Activated T-helper 2 cell treated with anti-CD3 and anti-CD28 coated beads, Interferon-gamma antibody, Interleukin-2, Interleukin-4, amounts not matched to agents 10 μg/mL and 5 μg/mL and 100 μg/mL, durations not matched to agents 14 hours and 24 hours and 36 hours (primary cell): ENCODE measurements around the gene DDX42. TPM values are rescaled to one million over a fixed set of nuclear protein-coding genes. Genes with fewer than 3 reads are reported as not detected.

Experiments used
- DNase-seq: peaks from one replicate; pipeline ENCODE4 v3.0.0; 2021; ENCODE audit warnings: low spot score
- H3K27ac Mint-ChIP-seq: one replicate; pipeline ENCODE4 v1.8.0; 2021; ENCODE audit warnings: mixed read lengths
- H3K27me3 Mint-ChIP-seq: one replicate; pipeline ENCODE4 v1.8.0; 2021; ENCODE audit warnings: low read depth, mixed read lengths
- H3K36me3 Mint-ChIP-seq: one replicate; pipeline ENCODE4 v1.8.0; 2021; ENCODE audit warnings: low read depth, mixed read lengths
- H3K4me1 Mint-ChIP-seq: one replicate; pipeline ENCODE4 v1.8.0; 2021; ENCODE audit warnings: low read depth, mixed read lengths
- H3K4me3 Mint-ChIP-seq: one replicate; pipeline ENCODE4 v1.8.0; 2021; ENCODE audit warnings: low read depth, mild to moderate bottlenecking, moderate library complexity, mixed read lengths
- H3K9me3 Mint-ChIP-seq: one replicate; pipeline ENCODE4 v1.8.0; 2021; ENCODE audit warnings: mixed read lengths
- intact Hi-C: fragments of 100-400 bp; cut with micrococcal nuclease; formaldehyde crosslinking; loops from one replicate; pipeline ENCODE4 v1.15.1; 2023
- total RNA-seq: library from RNA; stranded (reverse); gene quantifications from 2 replicates; pipeline ENCODE4 v1.2.3, GENCODE V29; 2022

The DDX42 gene
- total RNA-seq, 1 donor from 2014 or later, result 138 TPM

DNA sequence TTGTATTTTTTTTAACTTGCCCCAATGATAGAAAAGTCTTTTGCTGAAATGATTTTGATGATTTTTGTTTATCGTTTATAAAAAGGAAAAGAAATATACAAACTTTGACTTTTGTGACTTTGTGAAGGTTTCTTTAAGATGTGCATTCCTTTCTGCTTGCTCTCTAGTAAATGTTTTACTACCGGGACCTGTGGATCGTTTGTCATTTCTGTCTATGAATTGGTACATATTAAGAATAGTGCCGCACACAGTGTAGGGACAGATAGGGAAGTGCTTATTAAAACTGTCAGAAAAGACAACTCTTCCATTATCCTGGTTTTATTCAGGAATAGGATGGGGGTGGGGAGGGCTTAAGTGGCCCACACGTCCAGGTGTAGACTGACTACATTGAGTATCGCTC is 45.2 kb downstream of the DDX42 start:
- Mint-ChIP-seq H3K27me3 (no peaks in the 10 kb centered on the region), H3K36me3 (peaks cover 94% of the 10 kb centered on the region), H3K27ac (no peak overlapping the region), H3K4me1 (peaks cover 18% of the 10 kb centered on the region), H3K4me3 (no peak overlapping the region), H3K9me3 (no peaks in the 10 kb centered on the region)
- intact Hi-C loops, result no loop called here
- no peak for DNase-seq

DNA sequence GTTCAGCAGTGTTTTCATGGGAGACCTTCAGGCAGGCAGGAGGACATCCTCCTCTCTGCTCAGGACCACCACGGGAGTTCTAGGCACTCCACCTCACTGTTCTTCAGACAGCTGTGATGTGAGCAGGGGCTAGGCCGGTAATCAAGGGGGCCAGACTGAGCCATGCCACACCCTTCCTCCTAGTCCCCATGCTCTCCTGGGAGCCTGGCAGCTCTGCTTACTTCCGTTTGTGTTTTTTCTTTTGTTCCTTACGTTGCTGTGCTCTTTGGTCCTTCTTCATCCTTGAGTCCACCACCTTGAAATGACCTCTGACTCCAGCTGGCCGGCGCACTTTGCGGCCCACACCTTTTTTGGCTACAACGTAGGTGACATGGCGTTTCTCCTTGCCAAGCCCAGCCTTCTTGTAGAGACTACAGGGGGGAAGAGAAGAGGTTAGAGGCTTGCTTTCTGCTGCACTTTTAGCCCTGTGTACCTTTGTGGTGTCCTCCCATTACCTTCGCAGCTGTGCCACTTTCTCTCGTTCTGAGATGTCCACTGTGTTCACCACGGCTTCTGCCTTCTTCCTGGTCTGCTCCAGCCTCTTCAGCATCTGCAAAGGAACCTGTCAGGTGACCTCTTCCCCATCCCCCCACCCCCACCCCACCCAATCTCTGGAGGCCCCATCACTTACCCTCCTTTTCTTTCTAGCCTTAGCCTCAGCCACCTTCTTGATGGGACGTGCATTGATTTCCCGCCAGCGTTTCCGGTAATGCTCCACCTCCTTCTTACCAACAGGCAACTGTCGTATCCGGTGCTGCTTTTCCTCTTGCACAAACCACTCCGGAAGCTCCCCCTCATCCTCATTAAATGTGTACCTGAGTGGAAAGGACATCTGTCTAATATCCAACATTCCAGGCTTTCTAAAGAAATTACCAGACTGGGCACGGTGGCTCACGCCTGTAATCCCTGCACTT is 45.9 kb downstream of the DDX42 start:
- H3K4me1 Mint-ChIP-seq, result peaks cover 19% of the 10 kb centered on the region
- intact Hi-C loops, result no loop called here
- H3K9me3 Mint-ChIP-seq, result no peaks in the 10 kb centered on the region
- peak overlapping the region; percentile 54 for H3K27ac Mint-ChIP-seq
- peaks cover 94% of the 10 kb centered on the region for H3K36me3 Mint-ChIP-seq
- no peak overlapping the region for H3K4me3 Mint-ChIP-seq
- DNase-seq, result no peak
- no peaks in the 10 kb centered on the region for H3K27me3 Mint-ChIP-seq

- DNase-seq, result no peak
- Mint-ChIP-seq H3K36me3 (peaks cover 96% of the 10 kb centered on the region), H3K4me1 (peaks cover 25% of the 10 kb centered on the region), H3K27me3 (no peaks in the 10 kb centered on the region), H3K4me3 (peak overlapping the region; percentile 38), H3K9me3 (no peaks in the 10 kb centered on the region), H3K27ac (peak overlapping the region; percentile 2)
- intact Hi-C loops, result no loop called here
These were observed 47.1 kb downstream of the DDX42 start for GRCh38 chr17:63820963-63821561.

- Mint-ChIP-seq H3K27ac (peak overlapping the region; percentile 38), H3K27me3 (no peaks in the 10 kb centered on the region), H3K36me3 (peaks cover 96% of the 10 kb centered on the region), H3K9me3 (no peaks in the 10 kb centered on the region), H3K4me1 (peaks cover 28% of the 10 kb centered on the region), H3K4me3 (peak overlapping the region; percentile 19)
- no peak for DNase-seq
- intact Hi-C loops, result no loop called here
These were observed 47.8 kb downstream of the DDX42 start for GRCh38 chr17:63821804-63822203.

DNA sequence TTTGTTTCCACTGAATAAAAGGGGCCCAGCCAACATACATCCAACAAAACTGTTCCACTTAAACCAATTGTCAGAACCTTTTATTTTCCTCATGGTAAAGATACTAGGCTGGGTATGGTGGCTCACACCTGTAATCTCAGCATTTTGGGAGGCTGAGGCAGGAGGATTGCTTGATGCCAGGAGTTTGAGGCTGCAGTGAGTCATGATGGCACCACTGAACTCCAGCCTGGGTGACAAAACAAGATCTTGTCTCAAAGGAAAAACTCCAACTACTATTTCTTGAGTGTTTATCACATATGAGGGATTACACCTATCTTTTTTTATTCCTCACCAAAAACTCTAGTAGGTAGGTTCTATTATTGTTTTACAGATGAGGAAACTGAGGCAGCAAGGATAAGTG is 48.6 kb downstream of the DDX42 start:
- intact Hi-C loops, result no loop called here
- Mint-ChIP-seq H3K27ac (peak overlapping the region; percentile 56), H3K27me3 (no peaks in the 10 kb centered on the region), H3K4me1 (peaks cover 28% of the 10 kb centered on the region), H3K4me3 (no peak overlapping the region), H3K36me3 (peaks cover 96% of the 10 kb centered on the region), H3K9me3 (no peaks in the 10 kb centered on the region)
- DNase-seq, result no peak

GRCh38 chr17:63823659-63824331 is 49.8 kb downstream of the DDX42 start:
- Mint-ChIP-seq H3K4me3 (no peak overlapping the region), H3K27me3 (no peaks in the 10 kb centered on the region), H3K9me3 (no peaks in the 10 kb centered on the region), H3K36me3 (peaks cover 93% of the 10 kb centered on the region), H3K4me1 (peaks cover 35% of the 10 kb centered on the region), H3K27ac (no peak overlapping the region)
- no peak for DNase-seq
- intact Hi-C loops, result no loop called here

- Mint-ChIP-seq H3K27me3 (no peaks in the 10 kb centered on the region), H3K36me3 (peaks cover 93% of the 10 kb centered on the region), H3K4me1 (peaks cover 40% of the 10 kb centered on the region), H3K4me3 (no peak overlapping the region), H3K27ac (no peak overlapping the region), H3K9me3 (no peaks in the 10 kb centered on the region)
- DNase-seq, result no peak
- intact Hi-C loops, result no loop called here
These were observed 50.4 kb downstream of the DDX42 start for GRCh38 chr17:63824362-63824761.

DNA sequence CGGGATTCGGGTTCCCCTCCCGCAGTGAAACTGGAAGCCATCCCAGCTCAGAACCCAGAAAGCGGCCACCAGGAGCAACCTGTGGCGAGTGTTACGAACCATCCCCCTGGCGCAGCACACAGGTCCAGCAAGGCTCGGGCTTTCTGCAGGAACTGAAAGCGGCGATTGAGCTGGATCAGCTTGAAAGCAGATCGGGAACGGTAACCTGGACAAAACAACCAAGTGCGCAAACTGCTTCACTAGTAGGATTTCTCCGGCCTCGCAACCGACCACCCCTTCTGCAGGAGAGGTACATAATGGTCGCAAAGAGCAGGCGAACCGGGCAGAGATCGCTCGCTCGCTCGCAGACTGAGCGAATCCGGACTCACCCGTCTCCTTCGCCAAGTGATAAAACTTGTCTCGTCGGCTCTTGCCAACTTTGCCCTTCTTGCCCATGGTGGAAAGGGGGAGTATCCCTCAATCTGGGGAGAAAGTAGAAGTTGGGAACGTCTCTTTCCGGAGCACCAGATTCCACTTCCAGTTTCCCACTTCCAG is 52.6 kb downstream of the DDX42 start:
- Mint-ChIP-seq H3K27ac (peak overlapping the region; percentile 99), H3K9me3 (no peaks in the 10 kb centered on the region), H3K4me3 (peak overlapping the region; percentile 94), H3K36me3 (peaks cover 94% of the 10 kb centered on the region), H3K4me1 (peaks cover 54% of the 10 kb centered on the region), H3K27me3 (no peaks in the 10 kb centered on the region)
- intact Hi-C loops, result loop anchor here (1.0 to 5.0 kb wide), 4 partner anchors 17 to 681 kb away; partner anchors contain the start of genes CCDC47, CEP95, DDX5 and LIMD2
- DNase-seq, result no peak

DNA sequence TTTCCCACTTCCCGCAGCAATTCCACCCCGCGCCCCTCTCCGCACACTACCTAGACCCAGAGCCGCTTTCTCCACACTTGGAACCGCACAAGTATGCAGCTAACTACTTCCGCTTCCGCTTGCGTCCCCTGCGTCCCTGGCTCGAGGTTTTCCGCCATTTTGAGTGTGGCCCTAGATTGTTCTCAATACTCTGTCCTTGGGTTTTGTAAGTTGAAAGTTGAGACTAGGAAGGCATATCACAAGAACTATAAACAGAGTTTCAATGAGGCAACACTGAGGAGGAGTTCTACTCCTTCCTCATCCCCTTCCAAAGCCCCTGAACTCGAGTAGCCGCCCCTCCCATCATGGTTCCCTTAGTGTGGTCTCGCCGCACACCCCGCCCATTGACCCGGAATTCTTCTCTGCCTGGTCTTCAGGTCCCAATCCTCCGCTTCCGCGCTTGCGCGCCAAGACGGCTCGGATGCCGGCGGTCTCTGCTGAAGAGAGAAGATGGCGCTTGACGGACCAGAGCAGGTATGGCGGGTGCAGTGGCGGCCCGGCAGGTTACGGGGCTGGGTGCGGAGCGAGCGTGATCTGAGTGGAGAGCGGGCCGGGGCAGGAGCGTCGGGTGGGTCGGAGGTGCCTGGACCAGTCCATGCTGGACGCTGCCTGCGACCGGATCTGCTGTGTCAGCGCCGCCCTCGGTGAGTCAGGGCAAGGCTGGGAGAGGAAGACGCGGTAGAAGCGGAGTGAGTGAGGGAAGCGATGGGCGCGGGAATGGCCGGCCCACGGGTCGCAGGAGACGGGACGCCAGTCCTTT is 53.2 kb downstream of the DDX42 start, which contains the start of the genes FTSJ3 and PSMC5:
Gene FTSJ3 (minus strand): TSS at position 662 of the 799 bp plus-strand sequence. CDS start 761 bp downstream, outside the sequence.
Gene PSMC5 (plus strand): TSS at position 430 of the 799 bp plus-strand sequence. CDS start 60 bp downstream, at position 490.
- no peaks in the 10 kb centered on the region for H3K9me3 Mint-ChIP-seq
- peak; percentile 94 for DNase-seq
- intact Hi-C loops, result loop anchor here (1.0 to 5.0 kb wide), 4 partner anchors 16 to 680 kb away; partner anchors contain the start of genes CCDC47, CEP95, DDX5 and LIMD2
- peaks cover 94% of the 10 kb centered on the region for H3K36me3 Mint-ChIP-seq
- peak within 1 kb of the TSS; percentile 94 for H3K4me3 Mint-ChIP-seq
- H3K4me1 Mint-ChIP-seq, result peaks cover 56% of the 10 kb centered on the region
- H3K27me3 Mint-ChIP-seq, result no peaks in the 10 kb centered on the region
- H3K27ac Mint-ChIP-seq, result peak within 1 kb of the TSS; percentile 99

DNA sequence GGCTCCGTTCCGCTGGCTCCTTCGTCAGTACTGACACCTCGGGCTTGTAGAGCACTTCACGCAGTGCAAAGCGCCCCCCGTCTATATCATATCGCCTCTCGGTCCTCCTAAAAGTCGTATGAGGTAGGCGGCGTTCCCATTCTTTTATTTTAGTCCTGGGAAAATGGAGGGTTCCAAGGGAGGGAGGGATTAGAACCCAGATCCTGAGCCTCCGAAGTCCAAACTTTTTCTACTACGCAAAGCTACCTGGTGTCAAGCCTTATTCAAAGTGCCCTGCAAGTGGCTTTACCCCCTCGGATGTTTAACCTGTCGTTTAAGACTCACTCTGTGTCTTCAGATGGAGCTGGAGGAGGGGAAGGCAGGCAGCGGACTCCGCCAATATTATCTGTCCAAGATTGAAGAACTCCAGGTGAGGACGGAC is 53.8 kb downstream of the DDX42 start:
- Mint-ChIP-seq H3K36me3 (peaks cover 94% of the 10 kb centered on the region), H3K27ac (peak overlapping the region; percentile 99), H3K9me3 (no peaks in the 10 kb centered on the region), H3K4me1 (peaks cover 57% of the 10 kb centered on the region), H3K27me3 (no peaks in the 10 kb centered on the region), H3K4me3 (peak overlapping the region; percentile 94)
- no peak for DNase-seq
- intact Hi-C loops, result loop anchor here (1.0 to 5.0 kb wide), 4 partner anchors 15 to 679 kb away; partner anchors contain the start of genes CCDC47, CEP95, DDX5 and LIMD2

GRCh38 chr17:63828936-63829335 is 55.0 kb downstream of the DDX42 start:
- peaks cover 48% of the 10 kb centered on the region for H3K4me1 Mint-ChIP-seq
- no peaks in the 10 kb centered on the region for H3K9me3 Mint-ChIP-seq
- peak overlapping the region; percentile 94 for H3K4me3 Mint-ChIP-seq
- DNase-seq, result no peak
- peaks cover 96% of the 10 kb centered on the region for H3K36me3 Mint-ChIP-seq
- H3K27ac Mint-ChIP-seq, result no peak overlapping the region
- intact Hi-C loops, result loop anchor here (5.0 kb wide), 1 partner anchor 678 kb away; the partner anchor contains the start of genes CEP95 and DDX5
- H3K27me3 Mint-ChIP-seq, result no peaks in the 10 kb centered on the region
